ENCODE data around the gene ACKR2.

- TF ChIP-seq POLR2AphosphoS5 (IDR thresholded peaks at IDR 0.05) (no peak), POLR2A (IDR thresholded peaks at IDR 0.05) (no peak)
These were observed 46.5 kb downstream of the ACKR2 start for GRCh38 chr3:42855547-42856380.

Measured in transverse colon (tissue), 3 donors.